Activated CD4-positive, CD25-positive, alpha-beta regulatory T cell treated with anti-CD3 and anti-CD28 coated beads, Interleukin-2, amount 50 U/mL, for 72 hours (primary cell): ENCODE measurements around the gene NOXA1.

Source experiments
- DNase-seq: peaks from one replicate; pipeline ENCODE4 v3.0.0; 2021

NOXA1 gene

DNA sequence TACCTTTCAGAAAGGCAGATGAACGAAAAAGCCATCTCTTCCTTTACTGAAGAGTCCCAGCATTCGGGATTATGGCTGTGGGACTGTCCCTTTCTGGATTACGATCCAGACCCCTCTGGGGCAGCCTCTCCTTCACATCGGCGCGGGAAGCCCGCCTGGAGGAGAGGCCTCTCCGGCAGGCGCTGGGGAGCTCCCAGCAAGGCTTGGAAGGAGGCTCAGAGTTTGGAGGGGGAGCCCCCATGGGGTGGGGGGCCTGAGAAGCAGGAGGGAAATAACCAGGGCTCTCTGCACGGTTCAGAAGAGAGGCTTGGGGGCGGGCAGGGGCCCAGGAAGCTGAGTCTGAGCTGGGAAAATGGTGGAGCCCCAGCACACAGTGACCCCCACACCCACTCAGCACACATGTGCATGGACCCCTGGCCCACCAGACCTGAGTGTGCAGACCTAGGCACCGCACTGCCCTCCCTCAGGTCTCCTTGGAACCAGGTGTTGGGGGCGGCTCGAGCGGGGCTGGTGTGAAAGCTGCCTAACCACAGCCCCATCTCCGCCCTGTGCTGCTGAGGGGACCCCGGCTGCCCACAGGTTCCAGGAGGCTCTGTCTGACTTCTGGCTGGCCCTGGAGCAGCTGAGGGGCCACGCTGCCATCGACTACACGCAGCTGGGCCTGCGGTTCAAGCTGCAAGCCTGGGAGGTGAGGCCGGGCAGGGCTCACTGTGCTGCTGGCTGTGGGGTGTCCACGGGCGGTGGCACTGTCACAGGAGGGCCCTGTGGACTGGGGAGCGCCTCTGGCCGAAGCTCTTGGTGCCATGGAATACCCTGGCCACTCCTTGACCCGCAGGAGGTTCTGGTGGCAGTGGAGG lies 4.5 kb downstream of the NOXA1 start:
- DNase-seq: no peak

DNA sequence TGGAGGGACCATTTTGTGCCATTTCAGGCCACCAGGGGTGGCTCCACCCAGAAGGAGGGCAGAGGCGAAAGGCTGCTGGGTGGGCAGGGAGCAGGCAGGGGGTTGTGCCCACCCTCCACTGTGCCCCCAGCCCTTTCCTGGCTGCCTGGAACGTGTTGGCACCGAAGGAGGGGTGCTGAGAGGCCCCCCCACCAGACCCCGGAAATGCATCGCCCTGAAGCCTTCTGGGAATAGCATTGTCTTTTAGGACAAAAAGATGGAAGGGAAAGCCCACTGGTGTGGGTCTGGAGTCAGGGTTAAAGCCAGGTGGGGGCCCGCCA lies 5.1 kb downstream of the NOXA1 start:
- no peak for DNase-seq

DNA sequence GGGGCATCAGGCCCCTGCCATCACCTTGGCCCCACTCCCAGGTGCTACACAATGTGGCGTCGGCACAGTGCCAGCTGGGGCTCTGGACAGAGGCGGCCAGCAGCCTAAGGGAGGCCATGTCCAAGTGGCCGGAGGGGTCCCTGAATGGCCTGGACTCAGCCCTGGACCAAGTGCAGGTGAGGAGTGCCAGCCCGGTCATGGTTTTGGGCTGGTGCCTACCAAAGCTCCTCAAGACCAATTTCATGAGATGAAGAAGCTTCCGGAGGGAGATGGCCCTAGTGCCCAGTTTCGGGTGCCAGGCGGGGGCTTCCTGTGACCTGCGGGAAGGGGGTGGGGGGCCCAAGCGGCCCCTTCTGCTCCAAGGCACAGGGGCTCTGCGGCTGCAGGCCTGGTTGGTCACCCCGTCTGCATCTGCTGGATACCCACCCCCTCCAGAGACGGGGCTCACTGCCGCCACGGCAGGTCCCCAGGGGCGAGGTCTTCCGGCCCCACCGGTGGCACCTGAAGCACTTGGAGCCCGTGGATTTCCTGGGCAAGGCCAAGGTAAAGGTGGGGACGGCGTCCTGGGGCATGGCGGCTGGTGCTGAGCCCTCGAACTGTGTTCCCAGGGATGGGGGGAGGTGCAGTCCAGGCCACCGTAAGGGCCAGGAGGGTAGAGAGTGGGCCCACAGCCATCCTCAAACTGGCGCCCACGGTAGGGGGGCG lies 5.8 kb downstream of the NOXA1 start:
- DNase-seq: no peak

DNA sequence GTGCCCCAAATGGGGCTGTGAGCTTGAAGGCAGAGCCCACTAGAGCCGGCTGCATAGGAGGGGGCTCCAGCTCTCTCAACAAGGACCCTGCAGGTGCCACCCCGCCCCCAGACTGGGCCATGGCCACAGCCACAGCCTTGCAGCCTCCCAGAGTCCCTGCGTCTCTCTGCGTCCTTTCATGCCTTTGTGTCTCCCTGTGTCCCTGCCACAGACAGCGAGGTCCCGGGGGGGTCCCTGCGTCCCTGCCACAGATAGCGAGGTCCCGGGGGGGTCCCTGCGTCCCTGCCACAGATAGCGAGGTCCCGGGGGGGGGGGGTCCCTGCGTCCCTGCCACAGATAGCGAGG lies 6.3 kb downstream of the NOXA1 start:
- DNase-seq: no peak

DNA sequence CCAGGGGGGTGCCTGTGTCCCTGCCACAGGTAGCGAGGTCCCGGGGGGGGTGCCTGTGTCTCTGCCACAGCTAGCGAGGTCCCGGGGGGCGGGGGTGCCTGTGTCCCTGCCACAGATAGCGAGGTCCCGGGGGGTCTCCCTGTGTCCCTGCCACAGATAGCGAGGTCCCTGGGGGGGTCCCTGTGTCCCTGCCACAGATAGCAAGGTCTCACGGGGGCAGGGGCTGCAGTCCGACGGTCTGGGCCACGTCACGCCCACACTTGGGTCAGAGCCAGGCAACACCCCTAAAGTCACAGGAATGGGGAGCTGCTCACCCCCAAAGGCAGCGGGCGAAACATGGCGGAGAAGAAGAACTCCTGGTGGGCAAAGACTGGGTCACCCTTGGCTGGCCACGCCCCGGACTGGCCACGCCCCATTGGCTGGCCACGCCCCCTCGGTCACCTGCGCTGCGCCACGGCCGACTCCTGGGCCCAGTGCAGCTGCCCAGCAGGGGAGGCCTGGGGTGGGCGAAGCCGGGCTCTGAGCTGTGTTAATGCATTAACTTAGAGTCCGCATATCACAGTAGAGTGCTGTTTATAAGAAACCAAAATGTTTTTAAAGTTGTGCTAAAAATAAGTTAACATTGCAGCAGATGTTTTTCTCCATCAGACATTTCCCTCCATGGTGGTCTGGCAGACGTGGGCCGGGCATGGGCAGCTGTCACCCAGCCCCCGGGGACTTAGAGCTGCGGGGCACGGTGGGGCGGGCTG lies 7.0 kb downstream of the NOXA1 start:
- no peak for DNase-seq

- no peak for DNase-seq
These were observed 7.7 kb downstream of the NOXA1 start for GRCh38 chr9:137430723-137431415.

- no peak for DNase-seq
These were observed 8.3 kb downstream of the NOXA1 start for GRCh38 chr9:137431416-137431931.

GRCh38 chr9:137432687-137433348 lies 9.6 kb downstream of the NOXA1 start:
- no peak for DNase-seq

DNA sequence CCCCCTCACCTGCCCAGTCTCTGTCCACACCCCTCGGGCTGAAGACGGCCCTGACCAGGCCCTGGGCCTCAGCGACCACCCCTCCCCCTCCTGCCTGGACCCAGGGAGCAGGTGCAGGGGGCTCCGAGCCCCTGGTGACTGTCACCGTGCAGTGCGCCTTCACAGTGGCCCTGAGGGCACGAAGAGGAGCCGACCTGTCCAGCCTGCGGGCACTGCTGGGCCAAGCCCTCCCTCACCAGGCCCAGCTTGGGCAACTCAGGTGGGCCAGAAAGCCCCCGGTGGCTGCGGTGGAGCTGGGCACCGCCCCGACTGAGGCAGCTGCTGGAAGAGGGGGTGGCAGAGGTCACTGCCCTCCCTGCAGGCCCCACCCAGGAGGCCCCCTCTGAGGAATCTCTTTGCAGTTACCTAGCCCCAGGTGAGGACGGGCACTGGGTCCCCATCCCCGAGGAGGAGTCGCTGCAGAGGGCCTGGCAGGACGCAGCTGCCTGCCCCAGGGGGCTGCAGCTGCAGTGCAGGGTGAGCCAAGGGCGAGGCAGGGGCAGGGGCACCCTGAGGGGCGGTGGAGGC lies 10.2 kb downstream of the NOXA1 start:
- DNase-seq: no peak

DNA sequence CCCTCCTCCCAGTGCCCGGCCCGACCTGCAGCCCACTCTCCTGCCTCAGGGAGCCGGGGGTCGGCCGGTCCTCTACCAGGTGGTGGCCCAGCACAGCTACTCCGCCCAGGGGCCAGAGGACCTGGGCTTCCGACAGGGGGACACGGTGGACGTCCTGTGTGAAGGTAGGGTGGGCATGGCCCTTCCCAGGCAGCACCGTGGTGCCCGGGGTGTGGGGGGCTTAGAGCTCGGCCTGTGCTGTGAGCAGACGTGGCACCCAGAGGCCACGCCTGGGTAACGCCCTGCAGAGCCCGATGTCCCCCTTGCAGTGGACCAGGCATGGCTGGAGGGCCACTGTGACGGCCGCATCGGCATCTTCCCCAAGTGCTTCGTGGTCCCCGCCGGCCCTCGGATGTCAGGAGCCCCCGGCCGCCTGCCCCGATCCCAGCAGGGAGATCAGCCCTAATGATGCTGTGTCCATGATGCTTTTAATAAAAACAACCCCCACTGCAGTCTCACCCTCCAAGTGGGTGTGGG lies 10.8 kb downstream of the NOXA1 start:
- DNase-seq: no peak

GRCh38 chr9:137434498-137435380 lies 11.5 kb downstream of the NOXA1 start:
- no peak for DNase-seq

- DNase-seq: no peak
These were observed 12.2 kb downstream of the NOXA1 start for GRCh38 chr9:137435381-137435891.

GRCh38 chr9:137435980-137436760 lies 13.0 kb downstream of the NOXA1 start:
- no peak for DNase-seq

DNA sequence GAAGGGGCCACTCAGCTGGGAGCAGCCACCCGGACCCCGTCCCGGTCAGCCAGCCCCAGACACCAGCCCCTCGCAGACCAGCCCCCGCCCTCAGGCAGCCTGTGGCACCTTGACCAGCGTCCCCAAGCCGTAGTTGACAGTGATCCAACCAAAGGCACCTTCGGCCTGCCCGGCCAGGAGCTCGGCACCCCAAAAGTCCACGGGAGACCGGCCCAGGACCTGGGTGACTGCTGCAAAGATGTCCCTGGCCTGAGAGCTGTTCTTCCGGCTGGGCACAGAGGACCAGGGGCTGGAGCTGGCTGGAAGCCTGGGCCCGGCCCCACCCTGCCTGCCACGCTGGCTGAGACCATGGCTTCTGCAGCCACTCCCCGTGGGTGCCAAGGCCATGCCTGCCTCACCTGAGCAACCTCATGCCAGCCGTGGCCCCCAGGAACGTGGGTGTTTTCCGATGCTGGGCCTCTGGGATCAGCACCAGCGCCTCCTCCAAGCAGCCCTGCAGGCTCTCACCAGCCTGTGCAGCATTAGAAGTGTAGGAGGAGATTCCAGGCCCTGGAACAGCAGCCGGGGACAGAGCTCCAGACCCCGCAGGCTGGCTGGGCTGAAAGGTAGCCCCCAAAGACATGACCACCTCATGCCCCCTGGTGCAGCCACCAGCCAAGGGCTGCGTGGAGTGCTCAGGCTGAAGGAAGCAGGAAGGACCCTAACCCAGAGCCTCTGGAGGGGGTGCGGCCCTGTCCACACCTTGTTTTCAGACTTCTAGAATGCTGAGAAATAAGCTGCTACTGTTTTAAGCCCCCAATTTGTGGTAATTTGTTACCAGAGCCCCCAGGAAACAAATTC lies 13.8 kb downstream of the NOXA1 start:
- DNase-seq: no peak

- no peak for DNase-seq
These were observed 14.7 kb downstream of the NOXA1 start for GRCh38 chr9:137437691-137438590.

DNA sequence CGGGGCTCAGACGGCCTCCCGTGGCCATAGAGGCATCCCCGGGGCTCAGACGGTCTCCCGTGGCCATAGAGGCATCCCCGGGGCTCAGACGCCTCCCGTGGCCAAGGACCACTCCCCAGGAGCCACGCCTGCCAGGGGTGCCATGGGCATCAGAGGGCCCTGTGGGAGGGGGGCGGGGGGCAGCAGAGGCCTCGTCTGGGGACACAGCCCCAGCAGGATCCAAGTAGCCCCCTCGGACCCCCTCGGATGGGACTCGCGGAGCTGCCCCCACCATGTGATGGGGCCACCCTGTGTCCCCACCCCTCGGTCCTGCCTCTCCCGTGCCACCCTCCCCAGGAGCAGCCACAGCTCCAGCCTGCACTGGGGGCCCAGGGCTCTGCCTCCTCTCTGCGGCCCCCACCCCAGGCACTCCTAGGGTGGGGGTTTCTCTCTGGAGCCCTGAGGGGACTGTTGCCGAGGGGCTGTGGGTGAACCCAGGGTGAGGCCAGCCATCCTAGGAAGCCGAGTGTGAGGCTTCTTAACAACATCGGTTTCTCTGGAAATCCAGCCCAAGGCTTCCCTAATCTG lies 15.5 kb downstream of the NOXA1 start:
- DNase-seq: no peak

DNA sequence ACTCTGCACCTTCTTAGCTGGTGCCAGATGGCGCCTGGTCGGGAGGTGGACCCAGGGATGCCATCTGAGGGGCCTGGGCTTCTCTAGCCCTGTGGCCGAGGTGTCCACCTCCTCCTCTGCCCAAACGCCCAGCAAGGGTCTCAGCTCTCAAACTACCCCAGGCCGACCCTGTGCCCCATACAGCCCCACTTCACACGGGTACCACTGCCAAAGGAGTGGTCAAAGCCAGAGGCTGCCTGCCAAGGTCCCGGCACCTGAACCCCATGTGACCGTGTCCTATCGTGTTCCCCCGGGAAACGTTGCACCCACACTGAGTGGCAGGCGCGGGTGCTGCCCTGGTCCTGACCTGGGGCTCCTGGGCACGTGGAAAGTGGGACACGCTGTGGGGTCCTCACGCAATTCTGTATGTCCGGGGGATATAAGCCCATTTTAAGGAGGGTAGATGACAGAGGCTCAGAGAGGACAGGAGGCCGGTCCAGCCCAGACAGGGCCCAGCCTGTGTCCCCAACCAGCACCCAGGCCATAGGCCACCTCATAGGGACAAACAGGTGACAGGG lies 16.0 kb downstream of the NOXA1 start:
- no peak for DNase-seq
